ENCODE results near the gene GLB1L2. TPM values are rescaled to one million over a fixed set of nuclear protein-coding genes. Genes with fewer than 3 reads are reported as not detected.

GLB1L2 gene
- total RNA-seq, 4 donors from 2014 or later = 13.4 to 31.6 (median 25.8) TPM

- TF ChIP-seq POLR2A (IDR thresholded peaks at IDR 0.05) = no peak
- TF ChIP-seq, protein P1, sequence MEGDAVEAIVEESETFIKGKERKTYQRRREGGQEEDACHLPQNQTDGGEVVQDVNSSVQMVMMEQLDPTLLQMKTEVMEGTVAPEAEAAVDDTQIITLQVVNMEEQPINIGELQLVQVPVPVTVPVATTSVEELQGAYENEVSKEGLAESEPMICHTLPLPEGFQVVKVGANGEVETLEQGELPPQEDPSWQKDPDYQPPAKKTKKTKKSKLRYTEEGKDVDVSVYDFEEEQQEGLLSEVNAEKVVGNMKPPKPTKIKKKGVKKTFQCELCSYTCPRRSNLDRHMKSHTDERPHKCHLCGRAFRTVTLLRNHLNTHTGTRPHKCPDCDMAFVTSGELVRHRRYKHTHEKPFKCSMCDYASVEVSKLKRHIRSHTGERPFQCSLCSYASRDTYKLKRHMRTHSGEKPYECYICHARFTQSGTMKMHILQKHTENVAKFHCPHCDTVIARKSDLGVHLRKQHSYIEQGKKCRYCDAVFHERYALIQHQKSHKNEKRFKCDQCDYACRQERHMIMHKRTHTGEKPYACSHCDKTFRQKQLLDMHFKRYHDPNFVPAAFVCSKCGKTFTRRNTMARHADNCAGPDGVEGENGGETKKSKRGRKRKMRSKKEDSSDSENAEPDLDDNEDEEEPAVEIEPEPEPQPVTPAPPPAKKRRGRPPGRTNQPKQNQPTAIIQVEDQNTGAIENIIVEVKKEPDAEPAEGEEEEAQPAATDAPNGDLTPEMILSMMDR (IDR thresholded peaks at IDR 0.05) = no peak
- Histone ChIP-seq H3K9me3 (no peaks in the 10 kb centered on the region), H3K4me1 (peaks cover 0 to 6% of the 10 kb centered on the region in 2 donors), H3K27ac (no peak overlapping the region), H3K4me3 (replicated peaks in 1 of 3) (no peak overlapping the region), H3K27me3 (no peaks in the 10 kb centered on the region), H3K36me3 (no peaks in the 10 kb centered on the region)
- WGBS, 2 donors = 90 to 94% methylated on average over 12 of the region's 12 CpGs
- no peak for DNase-seq
- intact Hi-C loops (cut with DNase I) = no loop called here
These were observed 44.2 kb upstream of the GLB1L2 start for GRCh38 chr11:134287561-134287960.

GRCh38 chr11:134288486-134288885, 43.3 kb upstream of the GLB1L2 start:
- Histone ChIP-seq H3K27ac (no peak overlapping the region), H3K27me3 (no peaks in the 10 kb centered on the region), H3K4me3 (replicated peaks in 1 of 3) (no peak overlapping the region), H3K9me3 (no peaks in the 10 kb centered on the region), H3K4me1 (no peaks in the 10 kb centered on the region), H3K36me3 (no peaks in the 10 kb centered on the region)
- WGBS, 2 donors = 93 to 95% methylated on average over 12 to 13 of the region's 13 CpGs
- TF ChIP-seq, protein P1 (IDR thresholded peaks at IDR 0.05) = no peak
- TF ChIP-seq POLR2A (IDR thresholded peaks at IDR 0.05) = no peak
- DNase-seq = no peak
- intact Hi-C loops (cut with DNase I) = no loop called here

DNA sequence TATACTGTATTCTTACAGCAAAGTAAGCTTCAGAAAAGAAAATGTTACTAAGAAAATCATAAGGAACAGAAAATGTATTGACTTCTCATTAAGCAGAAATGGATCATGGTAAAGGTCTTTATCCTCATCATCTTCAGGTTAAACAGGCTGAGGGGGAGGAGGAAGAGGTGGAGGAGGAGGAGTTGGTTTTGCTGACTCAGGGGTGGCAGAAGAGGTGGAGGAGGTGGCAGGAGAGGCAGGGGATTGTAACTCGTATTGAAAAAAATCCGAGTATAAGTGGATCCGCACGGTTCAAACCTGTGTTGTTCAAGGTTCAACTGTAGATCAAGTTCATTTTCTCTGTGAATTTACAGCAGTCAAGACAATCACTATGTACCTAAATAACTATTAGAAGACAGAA, 42.6 kb upstream of the GLB1L2 start:
- TF ChIP-seq, protein P1 (IDR thresholded peaks at IDR 0.05) = no peak
- TF ChIP-seq POLR2A (IDR thresholded peaks at IDR 0.05) = no peak
- 57 to 69% methylated on average over 4 of the region's 4 CpGs for WGBS, 2 donors
- no peak overlapping the region for H3K4me3 ChIP-seq (replicated peaks in 1 of 3)
- H3K36me3 ChIP-seq = no peaks in the 10 kb centered on the region
- no peak for DNase-seq
- no peaks in the 10 kb centered on the region for H3K27me3 ChIP-seq
- no peaks in the 10 kb centered on the region for H3K4me1 ChIP-seq
- H3K27ac ChIP-seq = no peak overlapping the region
- intact Hi-C loops (cut with DNase I) = no loop called here
- H3K9me3 ChIP-seq = no peaks in the 10 kb centered on the region

- intact Hi-C loops (cut with DNase I) = no loop called here
- no peak for DNase-seq
These were observed 42.0 kb upstream of the GLB1L2 start for GRCh38 chr11:134289789-134290188.

GRCh38 chr11:134290646-134291045, 41.1 kb upstream of the GLB1L2 start:
- no peaks in the 10 kb centered on the region for H3K4me1 ChIP-seq
- H3K36me3 ChIP-seq = no peaks in the 10 kb centered on the region
- no peak overlapping the region for H3K4me3 ChIP-seq (replicated peaks in 1 of 3)
- 91 to 94% methylated on average over 7 of the region's 7 CpGs for WGBS, 2 donors
- H3K27me3 ChIP-seq = no peaks in the 10 kb centered on the region
- intact Hi-C loops (cut with DNase I) = no loop called here
- TF ChIP-seq, protein P1 (IDR thresholded peaks at IDR 0.05) = no peak
- TF ChIP-seq POLR2A (IDR thresholded peaks at IDR 0.05) = no peak
- no peak for DNase-seq
- H3K27ac ChIP-seq = no peak overlapping the region
- H3K9me3 ChIP-seq = no peaks in the 10 kb centered on the region

More at GRCh38 chr11:134289789-134290188, 42.0 kb upstream of the GLB1L2 start:
- H3K27ac ChIP-seq = no peak overlapping the region
- WGBS, 2 donors = 54 to 58% methylated on average over 7 to 12 of the region's 12 CpGs
- H3K36me3 ChIP-seq = no peaks in the 10 kb centered on the region
- no peak for TF ChIP-seq POLR2A (IDR thresholded peaks at IDR 0.05)
- TF ChIP-seq, protein P1 (IDR thresholded peaks at IDR 0.05) = no peak
- no peaks in the 10 kb centered on the region for H3K4me1 ChIP-seq
- H3K4me3 ChIP-seq (replicated peaks in 1 of 3) = no peak overlapping the region
- H3K9me3 ChIP-seq = no peaks in the 10 kb centered on the region
- H3K27me3 ChIP-seq = no peaks in the 10 kb centered on the region

All from thyroid gland (tissue), 4 donors.